Measurements from ENCODE around the gene TBC1D2. TPM values are rescaled to one million over a fixed set of nuclear protein-coding genes. Genes with fewer than 3 reads are reported as not detected.
"Not testable (repeated sequence)": the region's sequence is repeated elsewhere in the genome, so short reads cannot be mapped to it uniquely, and the experiment has no call there.

TBC1D2 gene
- total RNA-seq, 2 donors from 2014 or later: 3.3 to 4.7 TPM

- intact Hi-C loops (cut with DNase I): no loop called here
- DNase-seq (no peak), ATAC-seq (no peak)
- Histone ChIP-seq H3K4me3 (no peak overlapping the region), H3K4me1 (no peaks in the 10 kb centered on the region), H3K27ac (no peak overlapping the region), H3K27me3 (no peaks in the 10 kb centered on the region), H3K9me3 (no peaks in the 10 kb centered on the region), H3K36me3 (replicated peaks in 1 of 2; ENCODE audit: insufficient read depth in 1 of 2, low read depth in 2 of 2) (no peaks in the 10 kb centered on the region)
- 59 to 60% methylated on average over 10 of the region's 10 CpGs for WGBS, 2 donors
- no peak for TF ChIP-seq CTCF (IDR thresholded peaks at IDR 0.05)
- no peak for TF ChIP-seq POLR2A (IDR thresholded peaks at IDR 0.05)
Measured at GRCh38 chr9:98276907-98277469, 21.5 kb upstream of the TBC1D2 start.

GRCh38 chr9:98275159-98275558 lies 19.7 kb upstream of the TBC1D2 start:
- peaks cover 5% of the 10 kb centered on the region for H3K4me1 ChIP-seq
- TF ChIP-seq CTCF (IDR thresholded peaks at IDR 0.05) (no peak), POLR2A (IDR thresholded peaks at IDR 0.05) (no peak)
- H3K36me3 ChIP-seq (replicated peaks in 1 of 2; ENCODE audit: insufficient read depth in 1 of 2, low read depth in 2 of 2): no peaks in the 10 kb centered on the region
- ATAC-seq (no peak), DNase-seq (no peak)
- no peak overlapping the region for H3K27ac ChIP-seq
- no peaks in the 10 kb centered on the region for H3K27me3 ChIP-seq
- intact Hi-C loops (cut with DNase I): no loop called here
- no peaks in the 10 kb centered on the region for H3K9me3 ChIP-seq
- 87 to 89% methylated on average over 2 of the region's 2 CpGs for WGBS, 2 donors
- no peak overlapping the region for H3K4me3 ChIP-seq

- 72 to 83% methylated on average over 3 of the region's 3 CpGs for WGBS, 2 donors
- no peaks in the 10 kb centered on the region for H3K9me3 ChIP-seq
- TF ChIP-seq CTCF (IDR thresholded peaks at IDR 0.05): no peak
- DNase-seq (no peak), ATAC-seq (no peak)
- H3K4me1 ChIP-seq: peaks cover 5% of the 10 kb centered on the region
- H3K36me3 ChIP-seq (replicated peaks in 1 of 2; ENCODE audit: insufficient read depth in 1 of 2, low read depth in 2 of 2): no peaks in the 10 kb centered on the region
- intact Hi-C loops (cut with DNase I): no loop called here
- H3K27ac ChIP-seq: no peak overlapping the region
- H3K27me3 ChIP-seq: no peaks in the 10 kb centered on the region
- H3K4me3 ChIP-seq: no peak overlapping the region
Measured at GRCh38 chr9:98272083-98272482, 16.6 kb upstream of the TBC1D2 start.

GRCh38 chr9:98271479-98271878 lies 16.0 kb upstream of the TBC1D2 start:
- no peak for TF ChIP-seq POLR2A (IDR thresholded peaks at IDR 0.05)
- Histone ChIP-seq H3K36me3 (replicated peaks in 1 of 2; ENCODE audit: insufficient read depth in 1 of 2, low read depth in 2 of 2) (no peaks in the 10 kb centered on the region), H3K27ac (no peak overlapping the region), H3K9me3 (no peaks in the 10 kb centered on the region), H3K4me1 (peaks cover 5% of the 10 kb centered on the region), H3K27me3 (no peaks in the 10 kb centered on the region), H3K4me3 (no peak overlapping the region)
- 12 to 26% methylated on average over 3 of the region's 3 CpGs for WGBS, 2 donors
- ATAC-seq (peak; percentile 33), DNase-seq (peak in 2 of 4 donors; percentile 35)
- intact Hi-C loops (cut with DNase I): no loop called here

- H3K36me3 ChIP-seq (replicated peaks in 1 of 2; ENCODE audit: insufficient read depth in 1 of 2, low read depth in 2 of 2); H3K4me1 ChIP-seq; ATAC-seq; intact Hi-C loops (cut with DNase I); DNase-seq; H3K9me3 ChIP-seq; H3K27ac ChIP-seq; H3K27me3 ChIP-seq; H3K4me3 ChIP-seq: not testable (repeated sequence)
- 67 to 68% methylated on average over 11 of the region's 11 CpGs for WGBS, 2 donors
Measured at GRCh38 chr9:98270284-98270683, 14.8 kb upstream of the TBC1D2 start.

- not testable (repeated sequence) for H3K4me1 ChIP-seq; DNase-seq; H3K27me3 ChIP-seq; H3K36me3 ChIP-seq (replicated peaks in 1 of 2; ENCODE audit: insufficient read depth in 1 of 2, low read depth in 2 of 2); H3K9me3 ChIP-seq; H3K4me3 ChIP-seq; H3K27ac ChIP-seq; ATAC-seq
- WGBS, 2 donors: 61 to 72% methylated on average over 10 of the region's 10 CpGs
- intact Hi-C loops (cut with DNase I): loop anchor here (10.0 kb wide), 1 partner anchor 345 kb away; the partner anchor contains the start of gene TRMO
Measured at GRCh38 chr9:98269652-98270051, 14.2 kb upstream of the TBC1D2 start.

- not testable (repeated sequence) for H3K4me1 ChIP-seq; H3K9me3 ChIP-seq; DNase-seq; H3K4me3 ChIP-seq; H3K27me3 ChIP-seq; H3K36me3 ChIP-seq (replicated peaks in 1 of 2; ENCODE audit: insufficient read depth in 1 of 2, low read depth in 2 of 2); H3K27ac ChIP-seq; ATAC-seq
- 84 to 90% methylated on average over 8 of the region's 8 CpGs for WGBS, 2 donors
- intact Hi-C loops (cut with DNase I): loop anchor here (10.0 kb wide), 1 partner anchor 343 kb away; the partner anchor contains the start of gene TRMO
Measured at GRCh38 chr9:98267556-98267955, 12.1 kb upstream of the TBC1D2 start.

Data from body of pancreas (tissue), 4 donors.